SK-N-SH (cell line): ENCODE results near the gene ATP5F1E. TPM values are rescaled to one million over a fixed set of nuclear protein-coding genes. Genes with fewer than 3 reads are reported as not detected.
A peak's percentile ranks its signal among the peaks of the same experiment; 100 is the strongest.

Experiments
- CTCF ChIA-PET: fragments of 300-600, 350-600 bp; formaldehyde crosslinking; extraction: SDS; loops from one replicate; lab custom pipeline; 2021; lab: Yijun Ruan, JAX
- POLR2A ChIA-PET: fragments of 350-600 bp; sonication (Branson Sonifier 250); formaldehyde crosslinking; extraction: SDS; loops from one replicate; lab custom pipeline; 2020; ENCODE audit warnings: antibody characterized with exemption, inconsistent platforms; lab: Yijun Ruan, JAX
- DNase-seq: peaks from one replicate; pipeline ENCODE4 v3.0.0; 2012
- H2AFZ ChIP-seq: fragments of 200-600 bp; sonication (generic); 2 replicates; pipeline ENCODE4 v1.8.1; 2016; ENCODE audit warnings: antibody characterized with exemption, mild to moderate bottlenecking, low read depth
- H3F3A ChIP-seq: fragments of 200-600 bp; sonication (generic); replicated peaks from 2 replicates; pipeline ENCODE3; 2016; ENCODE audit warnings: antibody characterized with exemption, mild to moderate bottlenecking; ENCODE audit not compliant: insufficient read depth
- H3K27ac ChIP-seq, 2 experiments: fragments of 200-500 bp in 1 of 2; fragments of 200-600 bp in 1 of 2; sonication (Bioruptor generic) in 1 of 2; sonication (generic), shearing (Covaris generic) in 1 of 2; 2 replicates each; pipeline versions ENCODE4 v1.5.1 to v1.6.1; 2014 to 2016; ENCODE audit warnings: low read depth in 2 of 2, inconsistent platforms in 1 of 2, low read length in 1 of 2, mild to moderate bottlenecking in 1 of 2, mixed read lengths in 1 of 2
- H3K27me3 ChIP-seq: fragments of 200-600 bp; sonication (generic), shearing (Covaris generic); 2 replicates; pipeline ENCODE4 v1.6.1; 2016; ENCODE audit warnings: mixed run types; ENCODE audit not compliant: insufficient read depth
- H3K36me3 ChIP-seq, 2 experiments: fragments of 200-500 bp in 1 of 2; fragments of 200-600 bp in 1 of 2; sonication (Bioruptor generic) in 1 of 2; sonication (generic) in 1 of 2; replicated peaks in 1 of 2; 2 replicates each; pipeline versions ENCODE3 to v1.5.1; 2014 to 2016; ENCODE audit warnings: low read length in 1 of 2, mild to moderate bottlenecking in 1 of 2; ENCODE audit not compliant: insufficient read depth in 2 of 2, control insufficient read depth in 1 of 2
- H3K4me1 ChIP-seq, 2 experiments: fragments of 200-500 bp in 1 of 2; fragments of 200-600 bp in 1 of 2; sonication (Bioruptor generic) in 1 of 2; sonication (generic), shearing (Covaris generic) in 1 of 2; 2 replicates each; pipeline versions ENCODE4 v1.5.1 to v1.6.1; 2014 to 2016; ENCODE audit warnings: low read depth in 1 of 2, low read length in 1 of 2, mixed run types in 1 of 2; ENCODE audit not compliant: insufficient read depth in 2 of 2, control insufficient read depth in 1 of 2
- H3K4me2 ChIP-seq: fragments of 200-600 bp; sonication (generic), shearing (Covaris generic); 2 replicates; pipeline ENCODE4 v1.6.1; 2017; ENCODE audit warnings: mixed run types
- H3K4me3 ChIP-seq, 2 experiments: fragments of 200-500 bp in 1 of 2; fragments of 200-600 bp in 1 of 2; sonication (Bioruptor generic) in 1 of 2; sonication (generic), shearing (Covaris generic) in 1 of 2; 2 replicates each; pipeline versions ENCODE4 v1.5.1 to v1.8.1; 2014 to 2016; ENCODE audit warnings: low read depth in 2 of 2, inconsistent platforms in 1 of 2, low read length in 1 of 2, mild to moderate bottlenecking in 1 of 2, mixed read lengths in 1 of 2, moderate library complexity in 1 of 2
- H3K79me2 ChIP-seq: fragments of 200-600 bp; sonication (generic); 2 replicates; pipeline ENCODE4 v1.8.1; 2017; ENCODE audit warnings: mild to moderate bottlenecking; ENCODE audit not compliant: insufficient read depth
- H3K9ac ChIP-seq: fragments of 200-600 bp; sonication (generic); 2 replicates; pipeline ENCODE4 v1.6.1; 2017; ENCODE audit warnings: mixed run types
- H3K9me2 ChIP-seq: fragments of 200-600 bp; sonication (generic); 2 replicates; pipeline ENCODE4 v1.6.1; 2017; ENCODE audit warnings: mixed run types
- H3K9me3 ChIP-seq: fragments of 200-600 bp; sonication (generic); 2 replicates; pipeline ENCODE4 v1.6.1; 2017; ENCODE audit warnings: mixed run types, mild to moderate bottlenecking, moderate library complexity
- H4K20me1 ChIP-seq: fragments of 200-600 bp; sonication (generic); 2 replicates; pipeline ENCODE4 v1.6.1; 2017; ENCODE audit warnings: mild to moderate bottlenecking, mixed run types; ENCODE audit not compliant: insufficient read depth
- CHD2 ChIP-seq: fragments of 150-350 bp; IDR thresholded peaks from 2 replicates; pipeline ENCODE4 v1.6.1; 2018; ENCODE audit warnings: low read length; ENCODE audit not compliant: partially characterized antibody
- CTCF ChIP-seq: fragments of 200-600 bp; sonication (generic); IDR thresholded peaks from 2 replicates; pipeline ENCODE4 v1.6.1; 2017; ENCODE audit warnings: antibody characterized with exemption, mild to moderate bottlenecking, moderate library complexity
- EP300 ChIP-seq, 2 experiments: IDR thresholded peaks; 2 replicates each; pipeline versions ENCODE4 v1.4.0 to v1.6.1; 2012; ENCODE audit warnings: borderline replicate concordance in 1 of 2, low read depth in 1 of 2, low read length in 1 of 2
- FOSL2 ChIP-seq: IDR thresholded peaks from 2 replicates; pipeline ENCODE4 v1.4.0; 2012; ENCODE audit warnings: low read depth, mild to moderate bottlenecking, moderate library complexity, borderline replicate concordance
- FOXM1 ChIP-seq: IDR thresholded peaks from 2 replicates; pipeline ENCODE4 v1.4.0; 2012; ENCODE audit warnings: low read depth, mild to moderate bottlenecking
- MXI1 ChIP-seq: IDR thresholded peaks from 2 replicates; pipeline ENCODE4 v1.6.1; 2012; ENCODE audit warnings: mild to moderate bottlenecking, low read depth, low read length, improper control_type of control experiment
- NRF1 ChIP-seq: IDR thresholded peaks from 2 replicates; pipeline ENCODE4 v1.6.1; 2012; ENCODE audit warnings: low read depth, mild to moderate bottlenecking, low read length
- POLR2AphosphoS5 ChIP-seq: IDR thresholded peaks from 2 replicates; pipeline ENCODE4 v1.6.1; 2012; ENCODE audit warnings: low read depth, low read length
- RCOR1 ChIP-seq: fragments of 150-350 bp; IDR thresholded peaks from 2 replicates; pipeline ENCODE4 v1.6.1; 2017; ENCODE audit warnings: antibody characterized with exemption, low read length
- SMC3 ChIP-seq: IDR thresholded peaks from 2 replicates; pipeline ENCODE4 v1.6.1; 2012; ENCODE audit warnings: low read depth, low read length, improper control_type of control experiment
- TAF1 ChIP-seq: IDR thresholded peaks from 2 replicates; pipeline ENCODE4 v1.6.1; 2012; ENCODE audit warnings: low read depth, mild to moderate bottlenecking, low read length, moderate library complexity, borderline replicate concordance
- USF1 ChIP-seq: IDR thresholded peaks from 2 replicates; pipeline ENCODE4 v1.4.0; 2012; ENCODE audit warnings: low read depth, borderline replicate concordance
- YY1 ChIP-seq: IDR thresholded peaks from 2 replicates; pipeline ENCODE4 v1.4.0; 2012; ENCODE audit warnings: low read depth, mild to moderate bottlenecking
- WGBS: methylation state at CpG from one replicate; pipeline ENCODE4 v1.1.6; 2017; ENCODE audit warnings: low lambda C conversion rate; 5-methylcytosine and 5-hydroxymethylcytosine counted together
- polyA plus RNA-seq, 3 experiments: library from polyadenylated mRNA; depleted of rRNA; stranded (reverse); fragments of >200 nt; gene quantifications; 2 replicates each; pipeline ENCODE4 v1.2.3, GENCODE V29; 2012

The ATP5F1E gene
- polyA plus RNA-seq, 1 of the 3 experiments (the other 2 are of a cell fraction), result 60.8 TPM

GRCh38 chr20:59042796-59043631, 10.9 kb upstream of the ATP5F1E start:
- Histone ChIP-seq H3K79me2 (peaks cover 45% of the 10 kb centered on the region), H3K4me1 (peaks cover 7 to 30% of the 10 kb centered on the region in 2 experiments; a peak in 3 of 4 replicates), H3F3A (peaks cover 5% of the 10 kb centered on the region), H3K9me3 (no peaks in the 10 kb centered on the region), H3K4me2 (peak overlapping the region; percentile 93), H3K36me3 (peaks cover 10 to 21% of the 10 kb centered on the region in 2 experiments), H4K20me1 (peaks cover 4% of the 10 kb centered on the region; the same call in 1 of the 2 replicates), H3K27me3 (no peaks in the 10 kb centered on the region), H3K9me2 (no peaks in the 10 kb centered on the region), H3K9ac (peak overlapping the region; percentile 59; the same call in 1 of the 2 replicates), H3K4me3 (peak overlapping the region; percentile 75 to 89), H3K27ac (peak overlapping the region in 1 of 2 experiments; percentile 89; a peak in 3 of 4 replicates), H2AFZ (peak overlapping the region; percentile 97)
- TF ChIP-seq EP300 (IDR thresholded peaks at IDR 0.05; ENCODE audit: borderline replicate concordance in 1 of 2, low read depth in 1 of 2, low read length in 1 of 2) (no peak), TAF1 (no peak), RCOR1 (no peak), CTCF (no peak), MXI1 (peak; percentile 35), CHD2 (peak; percentile 32), YY1 (no peak), SMC3 (no peak), POLR2AphosphoS5 (peak; percentile 40; the same call in 1 of the 2 replicates), NRF1 (peak; percentile 98), USF1 (no peak), FOSL2 (no peak), FOXM1 (no peak)
- WGBS, result 65% methylated on average over 14 of the region's 66 CpGs
- POLR2A ChIA-PET, result interaction anchor here (1.0 to 2.1 kb wide), 2 partner anchors 11 to 179 kb away, joined by 3 to 10 read pairs; partner anchors contain the start of gene ATP5F1E
- DNase-seq, result peak; percentile 100
- CTCF ChIA-PET, result interaction anchor here (0.9 to 3.5 kb wide), 2 partner anchors 12 to 180 kb away, joined by 3 to 20 read pairs; no protein-coding TSS in a partner anchor
